Measurements from ENCODE around the gene BTF3.

Gene BTF3

DNA sequence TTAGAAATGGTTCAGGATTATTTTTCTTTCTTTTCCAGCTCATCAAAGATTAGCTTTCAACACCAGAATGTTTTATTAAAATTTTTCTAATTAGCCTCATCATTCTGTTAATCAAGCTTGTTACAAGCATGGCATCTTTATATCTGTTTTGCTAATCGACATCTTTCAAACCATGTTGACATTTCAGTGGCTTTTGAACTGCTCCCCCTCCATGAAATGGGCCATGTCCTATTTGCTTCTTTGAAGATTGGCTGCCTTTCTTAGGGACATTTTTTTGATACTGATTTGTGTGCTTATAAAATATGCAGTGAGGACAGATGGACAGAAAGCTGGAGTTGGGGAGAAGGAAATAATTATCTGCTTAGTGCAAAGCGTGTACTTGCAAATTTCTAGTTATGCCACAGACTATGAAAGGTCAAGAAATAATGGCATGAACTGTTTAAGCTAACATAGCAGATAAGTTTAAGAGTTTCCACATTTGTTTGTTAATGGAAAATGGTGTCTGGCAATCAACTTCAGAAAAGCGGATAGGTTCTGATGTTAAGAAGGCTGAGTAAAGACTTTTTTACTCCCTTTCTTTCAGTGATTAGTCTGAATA is 27.5 kb downstream of the BTF3 start:
- no peak for DNase-seq

DNA sequence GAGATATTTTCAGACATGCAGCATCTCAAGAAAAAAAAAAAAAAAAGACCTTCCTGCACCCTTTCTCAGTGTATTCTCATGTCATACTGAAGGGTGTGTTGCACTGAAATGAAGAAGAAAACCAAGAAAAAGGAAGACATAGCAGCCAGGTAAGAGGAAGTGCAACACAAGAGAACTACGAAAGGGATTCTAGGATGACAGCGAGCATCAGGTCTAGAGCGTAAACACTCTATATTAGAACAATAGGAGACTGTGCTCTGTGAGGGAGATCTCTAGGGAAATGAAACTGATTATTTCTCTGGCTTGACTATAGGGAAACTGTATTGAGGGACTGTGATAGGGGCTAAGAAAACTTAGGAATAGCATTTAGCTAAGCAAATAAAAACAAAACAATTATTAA is 30.0 kb downstream of the BTF3 start:
- DNase-seq, result no peak

DNA sequence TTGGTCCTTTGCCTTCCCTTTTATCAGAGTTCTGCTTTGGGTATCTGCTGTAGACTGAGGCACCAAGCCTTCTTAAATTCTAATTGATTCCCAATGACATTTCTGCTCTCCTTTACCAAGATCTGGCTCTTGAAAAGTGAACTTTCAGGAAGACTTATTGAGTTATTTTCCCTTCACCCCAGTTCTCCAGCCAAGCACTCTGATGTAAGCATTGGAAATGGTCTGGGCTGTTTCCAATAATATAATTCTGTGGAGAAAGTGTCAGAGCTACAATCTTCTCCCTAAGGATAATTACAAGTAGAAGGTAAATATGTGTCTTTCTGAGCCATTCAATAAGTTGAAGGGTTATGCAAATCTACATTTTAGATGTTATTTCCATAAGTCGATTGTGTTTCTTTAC is 30.8 kb downstream of the BTF3 start:
- no peak for DNase-seq

DNA sequence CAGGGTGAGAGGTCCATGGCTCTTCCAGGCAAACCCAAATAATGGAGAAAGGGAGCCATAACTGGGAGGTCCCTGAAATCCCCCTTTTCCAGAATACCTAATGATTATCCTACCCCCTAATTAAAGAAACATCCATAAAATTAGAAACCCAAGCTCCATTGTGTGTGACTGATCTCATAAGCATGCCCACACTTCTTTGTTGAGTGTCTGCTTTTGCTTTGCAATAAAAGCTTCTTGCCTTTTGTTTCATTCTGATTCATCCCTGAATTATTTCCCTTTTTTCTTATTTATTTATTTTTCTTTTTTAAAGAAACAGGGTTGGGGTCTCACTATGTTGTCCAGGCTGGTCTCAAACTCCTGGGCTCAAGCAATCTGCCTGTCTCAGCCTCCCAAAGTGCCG is 33.1 kb downstream of the BTF3 start:
- no peak for DNase-seq

DNA sequence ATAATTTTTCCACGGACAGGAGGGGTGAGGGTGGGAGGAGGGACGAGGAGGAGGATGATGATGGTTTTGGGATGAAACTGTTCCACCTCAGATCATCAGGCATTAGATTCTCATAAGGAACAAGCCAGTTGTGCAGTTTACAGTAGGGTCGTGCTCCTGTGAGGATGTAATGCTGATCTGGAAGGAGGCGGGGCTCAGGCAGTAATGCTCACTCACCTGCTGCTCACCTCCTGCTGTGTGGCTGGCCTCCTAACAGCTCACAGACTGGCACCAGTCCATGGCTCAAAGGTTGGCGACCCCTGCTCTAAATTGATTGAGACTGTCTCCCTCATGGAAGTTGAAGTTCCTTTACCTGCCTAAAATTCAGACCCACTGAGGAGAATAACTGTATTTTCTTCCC is 34.0 kb downstream of the BTF3 start:
- DNase-seq, result no peak

DNA sequence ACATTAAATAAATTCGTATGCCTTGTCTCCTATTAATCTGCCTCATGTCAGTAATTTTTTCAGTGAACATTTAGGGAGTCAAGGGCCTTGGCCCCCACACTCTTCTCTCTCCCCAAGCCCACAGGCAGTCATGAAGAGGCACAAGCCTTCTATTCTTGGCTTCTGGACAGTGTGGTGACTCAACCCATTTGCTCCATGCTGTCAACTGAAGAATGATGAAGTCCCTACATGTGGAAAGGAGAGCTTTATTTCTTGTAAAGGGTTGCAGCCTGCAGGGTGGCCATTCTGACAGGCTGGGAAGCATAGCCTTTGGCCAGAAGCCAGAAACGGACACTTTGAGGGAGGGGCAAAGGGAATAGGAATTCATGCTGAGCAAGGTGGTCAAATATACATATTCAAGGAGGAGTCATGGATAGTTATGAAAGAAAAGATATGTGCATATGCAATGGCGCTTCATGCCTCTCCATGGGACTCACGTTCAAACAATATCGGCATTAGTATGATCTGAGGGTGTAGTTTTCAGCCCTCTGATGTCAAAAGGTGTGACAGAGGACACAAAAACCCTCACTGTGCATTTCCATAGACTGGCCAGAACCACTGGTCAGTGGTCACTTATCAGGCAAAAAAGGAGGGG is 35.9 kb downstream of the BTF3 start:
- no peak for DNase-seq

DNA sequence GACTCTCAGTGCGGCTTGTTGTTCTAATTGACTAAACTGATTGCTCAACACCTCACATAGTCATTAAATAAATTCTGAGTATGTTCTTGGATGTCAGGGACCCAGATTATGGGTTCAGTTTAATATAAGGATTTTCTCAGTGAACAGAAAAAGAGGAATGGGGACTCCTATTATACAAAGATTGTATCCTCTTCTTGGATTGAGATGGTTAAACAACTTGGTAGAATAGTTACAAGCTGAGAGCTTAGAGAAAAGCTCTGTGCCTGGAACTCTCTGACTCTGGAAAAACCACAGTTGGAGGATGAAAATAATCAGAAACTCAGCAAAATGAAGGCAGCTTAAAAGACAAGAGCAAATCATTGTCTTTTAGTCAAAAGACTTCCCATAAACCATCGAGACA is 36.7 kb downstream of the BTF3 start:
- no peak for DNase-seq

DNA sequence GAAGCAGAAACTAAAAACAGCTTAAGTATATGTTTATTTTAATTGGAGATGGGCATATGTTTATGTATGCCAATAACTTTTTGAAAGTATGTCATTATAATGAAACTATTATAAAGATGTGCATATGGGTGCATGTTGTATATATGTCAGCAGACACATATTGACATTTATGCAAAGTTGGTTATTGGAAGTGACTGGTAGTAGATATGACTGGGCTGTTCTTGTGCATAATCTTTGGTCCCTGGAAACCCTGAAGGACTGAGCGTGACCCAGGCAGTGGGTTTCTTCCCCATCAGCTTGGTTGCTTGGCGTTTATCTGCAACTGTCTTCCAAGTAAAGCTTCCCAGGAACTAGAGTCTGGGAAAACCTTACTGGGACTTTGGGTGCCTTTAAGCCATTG is 41.5 kb downstream of the BTF3 start:
- DNase-seq, result no peak

DNA sequence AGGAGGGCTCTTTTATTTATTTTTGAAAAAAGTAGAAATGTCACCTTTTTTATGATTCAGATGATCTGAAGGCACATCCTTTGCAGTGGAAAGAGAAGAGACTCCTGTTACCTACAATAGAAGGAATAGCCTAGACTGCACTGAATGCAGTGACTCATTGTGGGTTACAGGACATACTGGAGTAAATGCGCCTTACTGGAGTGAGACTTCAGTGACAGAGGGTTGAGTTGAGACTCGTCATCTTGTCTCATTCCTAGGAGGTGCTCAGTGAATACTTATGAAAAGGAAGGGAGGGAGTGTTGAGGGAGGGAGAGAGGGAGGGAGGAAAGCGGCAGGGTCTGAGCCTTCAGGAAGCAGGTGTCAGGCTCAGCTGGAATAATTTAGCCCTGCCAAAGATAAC is 42.0 kb downstream of the BTF3 start:
- no peak for DNase-seq

DNA sequence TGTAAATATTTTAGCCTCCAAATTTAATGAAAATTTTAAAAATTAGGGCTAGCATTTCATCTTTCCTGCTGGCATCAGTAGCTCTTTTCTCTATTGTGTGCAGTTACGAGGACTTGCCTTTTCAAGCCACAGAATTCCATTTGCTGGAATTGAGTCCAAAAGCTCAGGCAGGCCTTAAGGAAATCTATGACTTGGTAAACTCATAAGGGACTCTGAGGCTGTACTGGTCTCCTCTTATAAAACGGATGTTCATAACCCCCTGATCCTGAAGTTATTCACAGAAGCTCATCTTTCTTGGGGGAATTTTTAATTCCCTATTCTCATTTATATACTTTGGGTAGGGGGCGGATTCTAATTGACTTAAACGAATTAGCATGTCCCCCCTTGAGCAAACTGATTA is 43.8 kb downstream of the BTF3 start:
- no peak for DNase-seq

DNA sequence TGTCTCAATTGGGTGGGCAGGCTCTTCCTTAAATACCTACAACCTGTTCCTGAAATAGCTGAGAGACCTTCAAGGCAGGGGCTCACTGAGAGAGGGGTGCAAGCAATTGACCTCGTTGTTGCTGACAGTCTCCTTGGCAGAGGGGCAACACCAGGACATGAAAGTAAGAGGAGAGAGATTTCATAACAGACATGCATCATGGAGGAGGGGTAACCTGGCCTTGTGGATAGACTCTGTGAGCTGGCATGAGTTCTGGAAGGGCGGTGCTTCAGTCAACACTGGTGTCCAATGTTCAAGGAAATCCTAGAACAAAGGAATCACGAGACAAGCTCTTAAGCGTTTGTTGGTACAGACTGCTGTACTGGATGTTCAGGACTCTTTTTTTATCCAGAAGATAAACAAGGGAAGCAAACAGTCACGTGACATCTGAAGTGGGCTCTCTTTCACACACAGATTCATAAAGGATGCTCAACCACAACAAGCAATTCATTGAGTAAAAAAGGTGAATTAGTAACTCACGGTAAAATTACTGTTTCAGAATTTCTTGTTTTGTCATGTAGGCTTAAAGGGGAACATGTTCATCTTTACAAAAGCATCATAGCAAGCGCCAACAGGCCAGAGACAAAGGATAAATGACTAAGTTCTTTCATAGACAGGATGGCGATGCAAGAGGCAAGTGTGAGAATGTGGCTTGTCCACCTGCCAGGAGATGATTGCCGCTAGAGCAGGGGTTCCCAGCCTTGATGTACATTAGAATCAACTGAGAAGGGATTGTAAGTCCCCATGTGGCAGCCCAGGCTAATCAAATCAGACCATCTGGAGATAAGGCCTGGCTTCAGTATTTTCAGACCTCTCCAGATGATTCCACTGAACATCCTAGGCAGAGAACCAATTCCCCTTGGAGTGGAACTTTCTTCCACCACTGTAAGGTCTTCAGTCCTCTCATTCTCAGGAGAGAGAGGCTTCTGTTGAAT is 46.5 kb downstream of the BTF3 start:
- no peak for DNase-seq

DNA sequence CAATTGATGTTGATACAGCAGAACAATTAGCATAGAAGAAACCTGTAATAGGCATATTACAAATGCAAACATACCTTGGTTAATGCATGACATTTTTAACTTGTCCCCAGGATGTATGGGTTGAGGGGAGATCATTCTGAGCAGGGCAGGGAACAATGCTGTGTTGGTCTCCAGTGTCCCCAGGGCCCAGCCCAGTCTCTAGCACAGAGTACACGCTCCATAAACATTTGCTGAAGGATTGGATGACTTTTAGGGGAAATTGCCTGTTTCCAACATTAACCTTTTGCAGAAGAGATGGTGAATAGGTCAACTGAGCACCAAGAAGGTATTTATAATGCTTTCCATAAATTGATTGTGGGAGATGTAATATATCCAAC is 47.1 kb downstream of the BTF3 start:
- no peak for DNase-seq

DNA sequence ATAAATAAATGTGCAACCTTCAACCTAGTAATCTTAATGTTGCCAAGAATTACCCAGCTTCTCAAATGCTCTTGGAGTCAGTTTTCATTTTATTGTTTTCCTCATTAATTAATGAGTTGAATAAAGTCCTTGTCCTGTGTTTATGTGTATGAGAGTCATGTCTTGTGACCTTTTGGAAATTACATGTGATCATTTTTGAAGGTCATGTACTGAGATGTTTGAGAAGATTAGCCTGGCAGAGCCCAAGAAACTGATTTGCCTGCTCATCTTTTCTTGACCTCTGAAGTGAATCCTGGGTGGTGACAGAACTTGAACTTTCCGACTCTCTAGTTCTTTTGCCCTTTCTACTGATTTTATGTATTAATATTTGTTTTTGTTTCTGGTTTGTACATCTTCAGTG is 51.8 kb downstream of the BTF3 start:
- no peak for DNase-seq

DNA sequence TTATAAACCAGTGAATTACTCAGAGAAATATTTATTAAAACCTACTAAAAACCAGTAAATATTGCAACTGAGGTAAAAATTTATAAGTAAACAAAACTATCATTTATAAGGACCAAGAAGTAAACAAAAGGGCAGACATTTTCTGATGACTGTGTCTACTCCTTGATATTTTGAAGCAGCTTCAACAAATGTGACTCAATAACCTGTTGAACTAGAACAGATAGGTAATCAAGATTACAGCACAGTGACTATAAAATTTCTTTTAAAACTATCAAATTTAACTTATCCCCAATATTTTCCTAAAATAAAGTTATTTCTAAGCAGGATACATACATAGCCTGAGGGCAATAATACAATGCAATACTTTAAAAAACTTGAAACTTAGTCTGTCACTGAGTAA is 54.4 kb downstream of the BTF3 start:
- DNase-seq, result no peak

All from activated CD8-positive, alpha-beta memory T cell treated with anti-CD3 and anti-CD28 coated beads for 24 hours (primary cell).